SK-N-SH (cell line): Measurements from ENCODE around the gene COL5A2.

Source experiments
- CTCF ChIP-seq: fragments of 200-600 bp; sonication (generic); IDR thresholded peaks from 2 replicates; pipeline ENCODE4 v1.6.1; 2017; ENCODE audit warnings: antibody characterized with exemption, mild to moderate bottlenecking, moderate library complexity
- EP300 ChIP-seq, 2 experiments: IDR thresholded peaks; 2 replicates each; pipeline versions ENCODE4 v1.4.0 to v1.6.1; 2012; ENCODE audit warnings: borderline replicate concordance in 1 of 2, low read depth in 1 of 2, low read length in 1 of 2
- EZH2phosphoT487 ChIP-seq: fragments of 200-600 bp; sonication (generic); IDR thresholded peaks from 2 replicates; pipeline ENCODE4 v1.6.1; 2017; ENCODE audit warnings: low read depth, mixed run types, mild to moderate bottlenecking, antibody characterized with exemption, moderate library complexity, borderline replicate concordance
- POLR2AphosphoS5 ChIP-seq: IDR thresholded peaks from 2 replicates; pipeline ENCODE4 v1.6.1; 2012; ENCODE audit warnings: low read depth, low read length
- RCOR1 ChIP-seq: fragments of 150-350 bp; IDR thresholded peaks from 2 replicates; pipeline ENCODE4 v1.6.1; 2017; ENCODE audit warnings: antibody characterized with exemption, low read length
- TAF1 ChIP-seq: IDR thresholded peaks from 2 replicates; pipeline ENCODE4 v1.6.1; 2012; ENCODE audit warnings: low read depth, mild to moderate bottlenecking, low read length, moderate library complexity, borderline replicate concordance
- USF1 ChIP-seq: IDR thresholded peaks from 2 replicates; pipeline ENCODE4 v1.4.0; 2012; ENCODE audit warnings: low read depth, borderline replicate concordance
- ZBTB33 ChIP-seq: IDR thresholded peaks from 2 replicates; pipeline ENCODE4 v1.4.0; 2012; ENCODE audit warnings: low read depth, borderline replicate concordance

- TF ChIP-seq CTCF = no peak
- TF ChIP-seq TAF1 = no peak
- no peak for TF ChIP-seq USF1
- no peak for TF ChIP-seq POLR2AphosphoS5
- no peak for TF ChIP-seq EP300 (IDR thresholded peaks at IDR 0.05; ENCODE audit: borderline replicate concordance in 1 of 2, low read depth in 1 of 2, low read length in 1 of 2)
- no peak for TF ChIP-seq RCOR1
- TF ChIP-seq ZBTB33 = no peak
- TF ChIP-seq EZH2phosphoT487 = no peak
Observed at GRCh38 chr2:189076572-189076971, 103.0 kb downstream of the COL5A2 start.
